ENCODE data around the gene ING3.

ING3 gene

GRCh38 chr7:120925392-120925791 is 25.2 kb upstream of the ING3 start:
- TF ChIP-seq FOXP2 (optimal IDR thresholded peaks at IDR 0.05; ENCODE audit: borderline replicate concordance, extremely low read depth, extremely low read length, insufficient read depth) (no peak), REST (IDR thresholded peaks at IDR 0.05; ENCODE audit: insufficient read depth in 1 of 2, low read depth in 2 of 2, low read length in 2 of 2) (no peak), POLR2AphosphoS5 (IDR thresholded peaks at IDR 0.05; ENCODE audit: low read depth, low read length) (no peak), SIN3A (IDR thresholded peaks at IDR 0.05; ENCODE audit: borderline replicate concordance, insufficient read depth, low read length) (no peak), TAF1 (IDR thresholded peaks at IDR 0.05; ENCODE audit: borderline replicate concordance, insufficient read depth, low read length) (no peak)

- TF ChIP-seq FOXP2 (optimal IDR thresholded peaks at IDR 0.05; ENCODE audit: borderline replicate concordance, extremely low read depth, extremely low read length, insufficient read depth) (no peak), REST (IDR thresholded peaks at IDR 0.05; ENCODE audit: insufficient read depth in 1 of 2, low read depth in 2 of 2, low read length in 2 of 2) (no peak), TAF1 (IDR thresholded peaks at IDR 0.05; ENCODE audit: borderline replicate concordance, insufficient read depth, low read length) (no peak), SIN3A (IDR thresholded peaks at IDR 0.05; ENCODE audit: borderline replicate concordance, insufficient read depth, low read length) (no peak), POLR2AphosphoS5 (IDR thresholded peaks at IDR 0.05; ENCODE audit: low read depth, low read length) (no peak)
These were observed 23.6 kb upstream of the ING3 start for GRCh38 chr7:120926943-120927346.

DNA sequence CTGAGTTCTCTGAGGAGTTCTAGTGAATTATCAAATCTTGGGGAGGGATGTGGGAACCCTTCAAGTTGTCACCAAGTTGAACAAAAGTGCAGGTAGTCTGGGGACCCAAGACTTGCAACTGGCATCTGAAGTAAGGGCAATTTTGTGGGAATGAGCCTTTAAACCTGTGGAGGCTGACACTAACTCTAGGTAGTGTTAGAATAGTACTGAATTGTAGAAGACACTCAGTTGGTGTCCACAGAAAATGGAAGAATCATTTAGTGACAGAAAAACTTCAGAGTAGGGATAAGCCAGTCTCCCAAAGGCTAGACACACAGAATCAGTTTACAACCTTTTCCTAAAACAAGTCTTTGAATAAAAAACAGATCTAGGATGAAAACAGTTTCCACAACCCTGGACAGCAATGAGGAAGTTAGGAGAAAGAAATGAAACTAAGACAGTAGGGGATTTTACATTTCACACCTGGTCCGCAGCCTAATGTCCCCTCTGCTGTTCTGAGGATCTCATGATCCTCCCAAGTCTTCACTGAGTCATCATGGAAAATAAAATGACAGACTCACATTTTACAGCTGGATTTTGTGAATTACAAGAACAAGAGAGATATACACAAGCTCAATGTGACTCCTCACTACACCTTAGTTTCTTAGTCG is 23.0 kb upstream of the ING3 start:
- TF ChIP-seq SIN3A (IDR thresholded peaks at IDR 0.05; ENCODE audit: borderline replicate concordance, insufficient read depth, low read length) (no peak), FOXP2 (optimal IDR thresholded peaks at IDR 0.05; ENCODE audit: borderline replicate concordance, extremely low read depth, extremely low read length, insufficient read depth) (no peak), TAF1 (IDR thresholded peaks at IDR 0.05; ENCODE audit: borderline replicate concordance, insufficient read depth, low read length) (no peak), REST (IDR thresholded peaks at IDR 0.05; ENCODE audit: insufficient read depth in 1 of 2, low read depth in 2 of 2, low read length in 2 of 2) (no peak), POLR2AphosphoS5 (IDR thresholded peaks at IDR 0.05; ENCODE audit: low read depth, low read length) (no peak)

- TF ChIP-seq REST (IDR thresholded peaks at IDR 0.05; ENCODE audit: insufficient read depth in 1 of 2, low read depth in 2 of 2, low read length in 2 of 2) (no peak), TAF1 (IDR thresholded peaks at IDR 0.05; ENCODE audit: borderline replicate concordance, insufficient read depth, low read length) (no peak), FOXP2 (optimal IDR thresholded peaks at IDR 0.05; ENCODE audit: borderline replicate concordance, extremely low read depth, extremely low read length, insufficient read depth) (no peak), POLR2AphosphoS5 (IDR thresholded peaks at IDR 0.05; ENCODE audit: low read depth, low read length) (no peak), SIN3A (IDR thresholded peaks at IDR 0.05; ENCODE audit: borderline replicate concordance, insufficient read depth, low read length) (no peak)
These were observed 19.3 kb upstream of the ING3 start for GRCh38 chr7:120931243-120931642.

Measured in PFSK-1 (cell line).